Transverse colon (tissue), 4 donors: Measurements from ENCODE around the gene MAP6D1.

Source experiments
- EP300 ChIP-seq: sonication (generic); formaldehyde crosslinking; IDR thresholded peaks from one replicate; pipeline ENCODE4 v1.6.1; 2017; ENCODE audit warnings: antibody characterized with exemption, low read depth
- POLR2A ChIP-seq: fragments of 450-650 bp; IDR thresholded peaks from one replicate; pipeline ENCODE4 v1.6.1; 2016; ENCODE audit warnings: antibody characterized with exemption, mild to moderate bottlenecking, moderate library complexity
- POLR2AphosphoS5 ChIP-seq, 3 donors: sonication (generic); formaldehyde crosslinking; IDR thresholded peaks; one replicate each; pipeline ENCODE4 v1.6.1; 2016; ENCODE audit warnings: antibody characterized with exemption in 3 of 3
- TF ChIP-seq, protein P1 (sequence below), 5 experiments: fragments of 200-600 bp in 3 of 5; fragments of 450-650 bp in 2 of 5; sonication (generic) in 3 of 5; IDR thresholded peaks; 1 replicate in 2 of 5; 2 replicates in 3 of 5; pipeline ENCODE4 v1.5.1; 2016 to 2017; ENCODE audit warnings: antibody characterized with exemption in 5 of 5, inconsistent platforms in 3 of 5, mild to moderate bottlenecking in 2 of 5, moderate library complexity in 1 of 5

DNA sequence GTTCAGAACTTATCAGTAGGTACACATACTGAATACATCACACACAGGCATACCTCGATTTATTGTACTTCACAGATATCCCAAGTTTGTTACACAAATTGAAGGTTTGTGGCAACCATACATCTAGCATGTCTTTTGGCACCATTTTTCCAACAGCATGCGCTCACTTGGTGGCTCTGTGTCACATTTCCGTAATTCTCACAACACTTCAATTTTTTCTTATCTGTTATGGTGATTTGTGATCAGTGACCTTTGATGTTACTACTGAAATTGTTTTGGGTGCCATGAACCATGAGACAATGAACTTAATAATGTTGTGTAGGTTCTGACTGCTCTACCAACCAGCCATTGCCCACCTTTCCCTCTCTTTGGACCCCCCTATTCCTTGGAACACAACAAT lies 48.5 kb upstream of the MAP6D1 start:
- no peak for TF ChIP-seq EP300
- no peak for TF ChIP-seq POLR2A
- TF ChIP-seq, protein P1, sequence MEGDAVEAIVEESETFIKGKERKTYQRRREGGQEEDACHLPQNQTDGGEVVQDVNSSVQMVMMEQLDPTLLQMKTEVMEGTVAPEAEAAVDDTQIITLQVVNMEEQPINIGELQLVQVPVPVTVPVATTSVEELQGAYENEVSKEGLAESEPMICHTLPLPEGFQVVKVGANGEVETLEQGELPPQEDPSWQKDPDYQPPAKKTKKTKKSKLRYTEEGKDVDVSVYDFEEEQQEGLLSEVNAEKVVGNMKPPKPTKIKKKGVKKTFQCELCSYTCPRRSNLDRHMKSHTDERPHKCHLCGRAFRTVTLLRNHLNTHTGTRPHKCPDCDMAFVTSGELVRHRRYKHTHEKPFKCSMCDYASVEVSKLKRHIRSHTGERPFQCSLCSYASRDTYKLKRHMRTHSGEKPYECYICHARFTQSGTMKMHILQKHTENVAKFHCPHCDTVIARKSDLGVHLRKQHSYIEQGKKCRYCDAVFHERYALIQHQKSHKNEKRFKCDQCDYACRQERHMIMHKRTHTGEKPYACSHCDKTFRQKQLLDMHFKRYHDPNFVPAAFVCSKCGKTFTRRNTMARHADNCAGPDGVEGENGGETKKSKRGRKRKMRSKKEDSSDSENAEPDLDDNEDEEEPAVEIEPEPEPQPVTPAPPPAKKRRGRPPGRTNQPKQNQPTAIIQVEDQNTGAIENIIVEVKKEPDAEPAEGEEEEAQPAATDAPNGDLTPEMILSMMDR (IDR thresholded peaks at IDR 0.05) = no peak
- no peak for TF ChIP-seq POLR2AphosphoS5 (IDR thresholded peaks at IDR 0.05)
